Measurements from ENCODE around the gene ALPG.
"Not testable (repeated sequence)": the region's sequence is repeated elsewhere in the genome, so short reads cannot be mapped to it uniquely, and the experiment has no call there.

- TF ChIP-seq CTCF, EZH2 (IDR thresholded peaks at IDR 0.05): not testable (repeated sequence)
Measured at GRCh38 chr2:232443669-232444408, 37.2 kb downstream of the ALPG start.
